Measurements from ENCODE around the gene PDE11A.

GRCh38 chr2:177733322-177733855 lies 339.2 kb downstream of the PDE11A start:
- TF ChIP-seq TAF1 (IDR thresholded peaks at IDR 0.05; ENCODE audit: low read depth, low read length) (no peak), POLR2A (IDR thresholded peaks at IDR 0.05; ENCODE audit: low read depth, low read length) (no peak)
